ENCODE results near the gene UMPS. TPM values are rescaled to one million over a fixed set of nuclear protein-coding genes. Genes with fewer than 3 reads are reported as not detected.

Gene UMPS
- total and polyA plus RNA-seq, 2 donors (not counting 1 experiment from before 2014, with no cell fraction given) = 6.6 to 21.4 TPM

DNA sequence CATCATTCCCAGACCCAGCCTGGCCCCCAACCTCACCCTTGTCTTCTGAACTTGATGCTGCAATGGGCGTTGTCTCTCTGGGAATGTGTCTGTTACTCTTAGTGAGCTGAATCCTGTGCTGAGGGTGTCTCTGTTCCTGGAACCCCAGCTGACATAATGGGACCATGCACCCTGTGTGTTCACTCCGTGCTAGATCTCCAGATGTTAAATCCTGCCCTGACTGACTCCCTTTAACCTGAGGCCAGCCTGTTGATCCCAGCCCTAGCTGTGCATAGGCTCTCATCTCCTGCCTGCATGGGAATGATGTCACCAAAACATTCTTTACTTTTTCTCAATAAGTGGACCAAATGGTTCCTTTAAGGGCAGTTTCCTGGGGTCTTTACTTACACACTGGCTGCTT, 48.0 kb upstream of the UMPS start:
- no peaks in the 10 kb centered on the region for H3K4me1 Mint-ChIP-seq
- Histone ChIP-seq H3K4me2 (replicated peaks; ENCODE audit: low read depth, low read length, poor library complexity, severe bottlenecking) (no peak overlapping the region), H3K27ac (ENCODE audit: low read length in 2 of 2) (no peak overlapping the region), H3K4me1 (ENCODE audit: control insufficient read depth in 2 of 2, insufficient read depth in 2 of 2, low read length in 2 of 2) (no peaks in the 10 kb centered on the region), H3K9ac (ENCODE audit: low read length) (no peak overlapping the region), H3K9me3 (ENCODE audit: control extremely low read depth in 1 of 3, control insufficient read depth in 2 of 3, insufficient read depth in 1 of 3, low read length in 2 of 3) (no peaks in the 10 kb centered on the region), H3K36me3 (replicated peaks in 1 of 2; ENCODE audit: control extremely low read depth in 1 of 2, control insufficient read depth in 1 of 2, extremely low read depth in 1 of 2, insufficient read depth in 2 of 2, low read length in 1 of 2) (no peaks in the 10 kb centered on the region), H2AFZ (ENCODE audit: insufficient read depth, low read depth, low read length, poor library complexity, severe bottlenecking) (no peak overlapping the region), H3K27me3 (replicated peaks in 1 of 4; ENCODE audit: control extremely low read depth in 1 of 4, control insufficient read depth in 3 of 4, insufficient read depth in 4 of 4, low read length in 3 of 4) (peaks cover 0 to 4% (median 0%) of the 10 kb centered on the region in 4 experiments), H3K4me3 (ENCODE audit: control extremely low read depth in 1 of 5, extremely low read depth in 1 of 5, insufficient read depth in 1 of 5, low read depth in 2 of 5, low read length in 4 of 5) (no peak overlapping the region), H3K79me2 (ENCODE audit: control insufficient read depth, insufficient read depth, low read length) (no peaks in the 10 kb centered on the region), H4K20me1 (ENCODE audit: control insufficient read depth, insufficient read depth, low read length, poor library complexity, severe bottlenecking) (no peaks in the 10 kb centered on the region)
- DNase-seq = no peak
- CTCF ChIA-PET = no interaction called here
- ATAC-seq (ENCODE audit: low read depth) = no peak
- H3K27me3 Mint-ChIP-seq = peaks cover 20% of the 10 kb centered on the region
- WGBS (ENCODE audit: insufficient coverage) = 74% methylated on average over 2 of the region's 2 CpGs
- POLR2A ChIA-PET = no interaction called here
- no peaks in the 10 kb centered on the region for H3K9me3 Mint-ChIP-seq (ENCODE audit: insufficient read depth)
- H3K27ac Mint-ChIP-seq = no peak overlapping the region
- TF ChIP-seq EZH2 (IDR thresholded peaks at IDR 0.05; ENCODE audit: borderline replicate concordance, insufficient read depth, low read depth, low read length, poor library complexity, severe bottlenecking) (no peak), CTCF (IDR thresholded peaks at IDR 0.05) (no peak)
- no peak overlapping the region for H3K4me3 Mint-ChIP-seq
- intact Hi-C loops (cut with micrococcal nuclease) = no loop called here

DNA sequence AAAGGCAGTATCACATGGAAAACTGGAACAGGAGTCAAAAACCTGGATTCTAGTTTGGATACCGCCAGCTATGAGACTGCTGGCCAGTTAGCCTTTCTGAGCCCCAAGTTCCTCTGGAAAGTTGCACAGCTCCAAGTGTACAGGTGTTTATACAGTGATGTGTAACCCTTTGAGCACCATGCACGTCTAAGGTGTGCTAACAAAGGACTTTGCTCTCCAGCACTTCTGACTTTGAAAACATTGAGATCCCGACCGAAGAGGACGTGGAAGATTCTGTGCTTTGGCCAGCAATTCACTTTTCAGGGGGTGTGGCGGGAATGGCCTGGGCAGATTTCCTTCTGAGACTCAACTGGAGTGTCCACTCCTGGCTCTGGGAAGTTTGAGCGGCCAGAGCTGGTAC, 45.8 kb upstream of the UMPS start:
- peaks cover 0 to 4% (median 0%) of the 10 kb centered on the region in 4 experiments for H3K27me3 ChIP-seq (replicated peaks in 1 of 4; ENCODE audit: control extremely low read depth in 1 of 4, control insufficient read depth in 3 of 4, insufficient read depth in 4 of 4, low read length in 3 of 4)
- H3K27ac ChIP-seq (ENCODE audit: low read length in 2 of 2) = no peak overlapping the region
- whole genome bisulfite sequencing (ENCODE audit: insufficient coverage) = 86% methylated on average over 6 of the region's 7 CpGs
- H3K4me3 Mint-ChIP-seq = no peak overlapping the region
- H3K9me3 Mint-ChIP-seq (ENCODE audit: insufficient read depth) = no peaks in the 10 kb centered on the region
- no peaks in the 10 kb centered on the region for H4K20me1 ChIP-seq (ENCODE audit: control insufficient read depth, insufficient read depth, low read length, poor library complexity, severe bottlenecking)
- H3K9ac ChIP-seq (ENCODE audit: low read length) = no peak overlapping the region
- H3K4me1 ChIP-seq (ENCODE audit: control insufficient read depth in 2 of 2, insufficient read depth in 2 of 2, low read length in 2 of 2) = no peaks in the 10 kb centered on the region
- no peak for TF ChIP-seq CTCF (IDR thresholded peaks at IDR 0.05)
- TF ChIP-seq EZH2 (IDR thresholded peaks at IDR 0.05; ENCODE audit: borderline replicate concordance, insufficient read depth, low read depth, low read length, poor library complexity, severe bottlenecking) = no peak
- H3K4me3 ChIP-seq (ENCODE audit: control extremely low read depth in 1 of 5, extremely low read depth in 1 of 5, insufficient read depth in 1 of 5, low read depth in 2 of 5, low read length in 4 of 5) = no peak overlapping the region
- H2AFZ ChIP-seq (ENCODE audit: insufficient read depth, low read depth, low read length, poor library complexity, severe bottlenecking) = no peak overlapping the region
- H3K9me3 ChIP-seq (ENCODE audit: control extremely low read depth in 1 of 3, control insufficient read depth in 2 of 3, insufficient read depth in 1 of 3, low read length in 2 of 3) = no peaks in the 10 kb centered on the region
- H3K36me3 ChIP-seq (replicated peaks in 1 of 2; ENCODE audit: control extremely low read depth in 1 of 2, control insufficient read depth in 1 of 2, extremely low read depth in 1 of 2, insufficient read depth in 2 of 2, low read length in 1 of 2) = no peaks in the 10 kb centered on the region
- CTCF ChIA-PET = interaction anchor here (8.5 kb wide), 1 partner anchor 121 kb away, joined by 145 read pairs; no protein-coding TSS in a partner anchor
- POLR2A ChIA-PET = no interaction called here
- no peak overlapping the region for H3K4me2 ChIP-seq (replicated peaks; ENCODE audit: low read depth, low read length, poor library complexity, severe bottlenecking)
- H3K4me1 Mint-ChIP-seq = peaks cover 4% of the 10 kb centered on the region
- DNase-seq = no peak
- no peaks in the 10 kb centered on the region for H3K79me2 ChIP-seq (ENCODE audit: control insufficient read depth, insufficient read depth, low read length)
- peaks cover 24% of the 10 kb centered on the region for H3K27me3 Mint-ChIP-seq
- intact Hi-C loops (cut with micrococcal nuclease) = no loop called here
- H3K27ac Mint-ChIP-seq = no peak overlapping the region
- no peak for ATAC-seq (ENCODE audit: low read depth)
